Head of caudate nucleus (tissue), 42 donors: ENCODE data around the gene CASS4.
A peak's percentile ranks its signal among the peaks of the same experiment; 100 is the strongest.

Experiments
- DNase-seq, 42 donors: peaks; one replicate each; pipeline versions ENCODE4 v3.0.0 to v3.0.0-alpha.2; 2020 to 2021; ENCODE audit warnings: mixed read lengths in 7 of 42
- intact Hi-C: fragments of 100-400 bp; cut with DNase I; formaldehyde crosslinking; loops from one replicate; pipeline ENCODE4 v1.15.0; 2022

Gene CASS4

DNA sequence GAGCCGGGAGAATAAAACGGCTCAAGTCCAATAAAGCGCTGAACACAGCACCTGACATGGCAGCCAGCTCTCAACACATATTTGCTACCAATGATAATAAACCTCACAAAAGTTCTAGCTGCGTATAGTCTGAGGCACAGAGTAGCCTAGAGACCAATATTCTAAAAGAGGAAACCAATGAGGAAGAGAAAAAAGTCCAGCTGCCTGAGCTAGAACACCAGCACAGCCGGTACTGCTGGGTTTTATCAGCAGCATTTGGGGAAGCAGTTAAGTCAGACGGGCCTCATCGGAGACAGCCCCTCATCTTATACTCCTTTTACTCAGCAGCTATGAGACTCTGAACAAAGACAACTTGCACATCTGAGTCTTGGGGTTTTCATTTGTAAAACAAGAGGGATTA is 53.9 kb downstream of the CASS4 start:
- intact Hi-C loops = loop anchor here (5.0 kb wide), 1 partner anchor 74 kb away; the partner anchor contains the start of genes AURKA and CSTF1
- no peak for DNase-seq

DNA sequence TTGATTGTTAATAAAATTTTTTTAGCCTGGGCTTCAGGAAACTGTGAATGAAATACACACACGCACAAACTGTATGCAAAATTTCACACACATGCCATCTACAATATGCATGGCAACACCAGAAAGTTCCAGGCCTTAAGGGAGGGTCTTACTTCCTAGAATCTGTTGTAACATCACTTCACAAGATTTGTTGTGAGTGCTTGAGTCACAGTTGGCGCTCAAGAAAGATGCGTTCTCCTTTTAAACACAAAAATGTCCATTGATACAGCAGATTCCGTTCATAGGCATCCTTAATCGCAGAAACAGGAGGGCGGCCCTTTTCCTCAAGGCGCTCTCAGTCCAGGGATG is 55.9 kb downstream of the CASS4 start:
- DNase-seq = no peak
- intact Hi-C loops = loop anchor here (5.0 kb wide), 1 partner anchor 76 kb away; the partner anchor contains the start of genes AURKA and CSTF1

DNA sequence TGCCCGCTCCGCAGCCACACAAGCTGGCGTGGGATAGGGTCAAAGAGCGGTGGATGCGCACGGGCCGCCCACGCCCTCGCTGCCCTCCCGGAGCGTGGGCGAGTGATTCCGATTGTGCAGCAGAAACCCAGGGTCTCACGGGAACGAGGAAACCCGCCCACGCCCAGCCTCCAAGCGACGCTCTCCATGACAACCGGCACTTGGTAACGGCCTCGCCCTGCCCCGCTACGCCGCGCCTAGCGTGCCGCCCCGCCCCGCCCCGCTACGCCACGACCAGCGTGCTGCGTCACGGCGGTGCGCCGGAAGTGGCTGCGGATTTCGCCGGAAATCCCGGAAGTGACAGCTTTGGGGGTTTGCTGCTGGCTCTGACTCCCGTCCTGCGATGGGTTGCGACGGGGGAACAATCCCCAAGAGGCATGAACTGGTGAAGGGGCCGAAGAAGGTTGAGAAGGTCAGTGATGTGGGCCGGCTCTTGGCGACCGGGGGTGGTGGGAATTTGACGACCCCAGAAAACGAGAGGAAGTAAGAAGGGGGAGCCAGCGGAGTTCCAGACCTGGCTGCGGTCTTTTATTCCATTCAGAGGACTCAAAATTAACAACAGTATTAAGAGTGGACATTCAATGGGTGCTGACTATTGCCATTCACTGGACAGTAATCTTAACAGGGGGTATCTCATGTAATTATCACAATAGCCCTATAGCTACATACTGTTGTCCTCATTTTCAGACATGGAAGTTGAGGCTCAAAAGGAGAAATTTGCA is 56.4 kb downstream of the CASS4 start, which contains the start of gene RTF2:
Gene RTF2 (plus strand): TSS at position 312 of the 761 bp plus-strand sequence. CDS start 71 bp downstream, at position 383.
- DNase-seq = peak; percentile 89 to 98 (median 96)
- intact Hi-C loops = loop anchor here (5.0 kb wide), 1 partner anchor 76 kb away; the partner anchor contains the start of genes AURKA and CSTF1

- no peak for DNase-seq
- intact Hi-C loops = loop anchor here (5.0 kb wide), 1 partner anchor 77 kb away; the partner anchor contains the start of genes AURKA and CSTF1
Measured at GRCh38 chr20:56469077-56469449, 57.0 kb downstream of the CASS4 start.

DNA sequence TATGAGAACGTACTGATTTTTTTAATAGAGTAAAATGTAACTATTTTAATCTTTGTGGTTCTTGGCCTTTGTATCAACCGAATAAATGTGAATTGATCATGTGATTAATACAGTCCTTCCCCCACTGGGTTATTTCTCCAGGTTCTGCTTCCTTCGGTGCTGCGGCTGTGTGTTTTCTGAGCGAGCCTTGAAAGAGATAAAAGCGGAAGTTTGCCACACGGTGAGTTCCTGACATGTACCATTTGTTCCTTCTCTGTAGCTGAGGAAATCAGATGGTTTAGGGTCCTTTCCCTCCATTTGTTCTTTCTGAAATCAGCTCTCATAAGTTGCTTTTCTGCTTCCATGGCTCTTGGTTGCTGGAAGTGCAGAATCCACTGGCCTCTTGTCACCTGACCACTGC is 71.9 kb downstream of the CASS4 start:
- DNase-seq = peak in 4 of 42 donors; percentile 12 to 49 (median 14)
- intact Hi-C loops = no loop called here

DNA sequence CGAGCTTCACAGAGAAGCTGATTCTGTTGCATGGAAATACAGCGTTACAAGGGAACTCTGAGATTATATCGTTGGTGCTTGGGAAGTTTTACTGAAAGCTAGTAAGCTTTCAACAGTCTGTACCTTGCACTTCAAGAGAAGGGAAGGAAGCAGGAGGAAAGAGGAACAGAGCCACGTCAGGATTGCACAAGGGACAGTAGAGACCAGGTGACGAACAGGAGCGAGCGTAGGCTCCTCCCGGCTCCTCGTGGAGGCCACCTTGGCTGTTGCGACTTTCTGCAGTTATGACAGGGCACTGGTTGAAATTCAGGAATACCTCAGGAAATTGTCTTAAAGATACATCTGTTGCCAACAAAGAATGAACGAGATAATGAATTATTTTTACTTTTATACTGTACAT is 75.2 kb downstream of the CASS4 start:
- intact Hi-C loops = no loop called here
- DNase-seq = peak in 4 of 42 donors; percentile 12 to 57 (median 18)

GRCh38 chr20:56488566-56488965 is 76.5 kb downstream of the CASS4 start:
- intact Hi-C loops = no loop called here
- DNase-seq = no peak

DNA sequence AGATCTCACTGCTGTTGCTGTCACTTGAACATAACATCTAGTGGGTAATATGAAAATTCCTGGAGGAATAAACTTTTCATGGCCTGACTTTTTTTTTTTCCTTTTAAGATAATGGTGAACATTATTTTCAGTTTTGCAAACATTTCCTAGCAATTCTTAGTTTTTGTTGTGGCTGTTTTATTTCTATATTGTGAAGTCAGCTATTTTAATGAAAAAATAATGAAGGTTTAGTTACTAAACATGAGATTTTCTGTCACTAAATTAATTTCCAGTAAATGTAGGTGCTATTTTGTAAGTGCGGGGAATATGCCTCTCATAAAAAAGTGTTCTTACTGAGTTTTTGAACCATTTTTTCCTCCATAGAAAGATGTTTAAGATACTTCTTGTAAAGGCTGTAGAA is 89.1 kb downstream of the CASS4 start:
- no peak for DNase-seq
- intact Hi-C loops = no loop called here

- DNase-seq = no peak
Measured at GRCh38 chr20:56503916-56504315, 91.9 kb downstream of the CASS4 start.

DNA sequence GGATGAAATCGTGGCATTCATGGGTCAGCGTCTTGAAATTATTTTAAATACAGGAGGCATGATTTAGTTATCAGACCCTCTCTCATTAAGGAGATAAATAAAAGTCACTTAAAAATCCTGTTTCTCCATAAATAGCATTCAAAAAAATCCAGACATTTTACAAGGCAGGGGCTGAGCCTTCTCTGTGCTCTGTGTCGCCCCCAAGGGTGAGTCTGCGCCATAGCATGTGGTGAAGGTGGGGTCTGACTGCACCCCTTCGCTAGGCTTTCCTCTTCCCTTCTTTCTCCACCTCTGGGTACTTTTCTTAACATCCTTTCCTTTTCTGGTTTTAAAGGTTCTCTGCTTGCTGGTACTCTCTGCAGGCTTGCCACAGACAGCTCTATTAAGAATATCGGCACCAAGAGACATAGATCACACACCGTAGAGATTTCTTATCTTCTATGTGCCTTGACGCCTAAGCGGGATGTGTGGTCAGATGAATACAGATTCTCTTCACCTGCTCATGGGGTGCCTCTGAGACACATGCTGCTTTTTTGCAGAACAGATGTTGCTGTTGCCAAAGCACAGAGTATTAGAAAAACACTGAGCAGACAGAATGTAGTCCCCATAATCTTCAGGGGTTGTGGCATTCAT is 92.4 kb downstream of the CASS4 start:
- intact Hi-C loops = no loop called here
- DNase-seq = no peak

More at GRCh38 chr20:56503916-56504315, 91.9 kb downstream of the CASS4 start:
- intact Hi-C loops = no loop called here

DNA sequence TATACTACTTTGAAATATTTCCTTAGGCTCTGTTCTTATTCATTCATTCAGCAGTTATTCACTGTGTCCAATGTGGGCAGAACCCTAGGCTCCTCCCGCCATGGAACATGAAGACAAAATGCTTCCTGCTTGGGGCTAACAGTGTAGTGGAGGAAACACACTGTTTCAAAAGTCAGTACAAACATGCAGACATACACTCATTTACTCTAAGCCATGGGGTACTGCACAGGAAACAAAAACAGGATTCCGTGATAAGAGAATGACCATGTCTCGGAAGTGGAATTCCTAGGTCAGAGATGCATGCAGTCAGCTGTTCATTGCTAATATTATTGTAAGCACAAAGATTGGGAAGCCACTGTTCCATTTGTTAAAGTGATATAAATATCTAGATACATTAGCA is 94.0 kb downstream of the CASS4 start:
- no peak for DNase-seq
- intact Hi-C loops = no loop called here
